RWPE1 (cell line): ENCODE measurements around the gene FBXO33.

Source experiments
- CTCF ChIA-PET: fragments of 350-600 bp; sonication (Branson Sonifier 250); formaldehyde crosslinking; extraction: SDS; loops from one replicate; lab custom pipeline; 2021; lab: Yijun Ruan, JAX
- POLR2A ChIA-PET: fragments of 400-600 bp; formaldehyde crosslinking; extraction: SDS; loops from one replicate; lab custom pipeline; 2020; ENCODE audit warnings: antibody characterized with exemption; ENCODE audit not compliant: low non-redundant PET; lab: Yijun Ruan, JAX
- DNase-seq: peaks from one replicate; pipeline ENCODE4 v3.0.0; 2012; ENCODE audit warnings: low spot score
- H3K27ac ChIP-seq: fragments of 450-650 bp; 2 replicates; pipeline ENCODE4 v1.5.1; 2017
- CTCF ChIP-seq: fragments of 450-650 bp; conservative IDR thresholded peaks from 2 replicates; pipeline ENCODE4 v1.5.1; 2017; ENCODE audit warnings: low read depth, mild to moderate bottlenecking

Gene FBXO33

GRCh38 chr14:39442293-39442692, 10.1 kb upstream of the FBXO33 start:
- POLR2A ChIA-PET = no interaction called here
- DNase-seq = no peak
- no peak for TF ChIP-seq CTCF
- CTCF ChIA-PET = interaction anchor here (0.5 kb wide), 1 partner anchor 80 kb away, joined by 4 read pairs; no protein-coding TSS in a partner anchor
- no peak overlapping the region for H3K27ac ChIP-seq

GRCh38 chr14:39441805-39442204, 9.6 kb upstream of the FBXO33 start:
- H3K27ac ChIP-seq = no peak overlapping the region
- no peak for DNase-seq
- CTCF ChIA-PET = interaction anchor here (0.5 kb wide), 1 partner anchor 80 kb away, joined by 4 read pairs; no protein-coding TSS in a partner anchor
- no peak for TF ChIP-seq CTCF
- POLR2A ChIA-PET = no interaction called here

- DNase-seq = no peak
- TF ChIP-seq CTCF = no peak
- POLR2A ChIA-PET = no interaction called here
- no peak overlapping the region for H3K27ac ChIP-seq
- CTCF ChIA-PET = no interaction called here
Observed at GRCh38 chr14:39440975-39441374, 8.7 kb upstream of the FBXO33 start.

- no peak for DNase-seq
- ChIA-PET POLR2A (no interaction called here), CTCF (no interaction called here)
- no peak overlapping the region for H3K27ac ChIP-seq
- TF ChIP-seq CTCF = no peak
Observed at GRCh38 chr14:39435241-39435640, 3.0 kb upstream of the FBXO33 start.

- CTCF ChIA-PET = interaction anchor here (0.6 to 0.7 kb wide), 2 partner anchors 57 to 1135 kb away, joined by 3 to 4 read pairs; no protein-coding TSS in a partner anchor
Observed at GRCh38 chr14:39434401-39434800, 2.2 kb upstream of the FBXO33 start.

GRCh38 chr14:39433452-39433813, 1.2 kb upstream of the FBXO33 start:
- CTCF ChIA-PET = interaction anchor here (0.7 to 1.2 kb wide), 2 partner anchors 57 to 267 kb away, joined by 3 to 4 read pairs; no protein-coding TSS in a partner anchor
- POLR2A ChIA-PET = interaction anchor here (0.7 to 1.5 kb wide), 2 partner anchors 263 to 1229 kb away, joined by 5 to 11 read pairs; partner anchors contain the start of gene TRAPPC6B
- no peak for TF ChIP-seq CTCF
- no peak overlapping the region for H3K27ac ChIP-seq
- no peak for DNase-seq

More at GRCh38 chr14:39434401-39434800, 2.2 kb upstream of the FBXO33 start:
- no peak for DNase-seq
- no peak for TF ChIP-seq CTCF
- POLR2A ChIA-PET = no interaction called here
- no peak overlapping the region for H3K27ac ChIP-seq
